RWPE1 (cell line): ENCODE measurements around the gene SH3PXD2A.

Experiments
- CTCF ChIA-PET: fragments of 350-600 bp; sonication (Branson Sonifier 250); formaldehyde crosslinking; extraction: SDS; loops from one replicate; lab custom pipeline; 2021; lab: Yijun Ruan, JAX
- POLR2A ChIA-PET: fragments of 400-600 bp; formaldehyde crosslinking; extraction: SDS; loops from one replicate; lab custom pipeline; 2020; ENCODE audit warnings: antibody characterized with exemption; ENCODE audit not compliant: low non-redundant PET; lab: Yijun Ruan, JAX
- DNase-seq: peaks from one replicate; pipeline ENCODE4 v3.0.0; 2012; ENCODE audit warnings: low spot score
- H3K27ac ChIP-seq: fragments of 450-650 bp; 2 replicates; pipeline ENCODE4 v1.5.1; 2017
- TF ChIP-seq, protein P1 (sequence below): fragments of 450-650 bp; conservative IDR thresholded peaks from 2 replicates; pipeline ENCODE4 v1.5.1; 2017; ENCODE audit warnings: low read depth, mild to moderate bottlenecking

The SH3PXD2A gene

DNA sequence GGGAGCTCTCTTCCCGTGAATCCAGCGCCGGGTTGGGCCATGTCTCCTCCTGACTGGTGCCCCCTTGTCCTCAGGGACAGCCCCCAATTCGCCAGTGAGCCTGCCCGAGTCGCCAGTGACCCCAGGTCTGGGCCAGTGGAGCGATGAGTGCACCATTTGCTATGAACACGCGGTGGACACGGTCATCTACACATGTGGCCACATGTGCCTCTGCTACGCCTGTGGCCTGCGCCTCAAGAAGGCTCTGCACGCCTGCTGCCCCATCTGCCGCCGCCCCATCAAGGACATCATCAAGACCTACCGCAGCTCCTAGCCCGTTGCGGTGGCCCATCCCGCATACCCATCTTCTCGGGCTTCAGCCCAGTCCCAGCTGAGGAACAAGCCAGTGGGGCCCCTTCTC lies 265.3 kb downstream of the SH3PXD2A start:
- POLR2A ChIA-PET = no interaction called here
- no peak for DNase-seq

DNA sequence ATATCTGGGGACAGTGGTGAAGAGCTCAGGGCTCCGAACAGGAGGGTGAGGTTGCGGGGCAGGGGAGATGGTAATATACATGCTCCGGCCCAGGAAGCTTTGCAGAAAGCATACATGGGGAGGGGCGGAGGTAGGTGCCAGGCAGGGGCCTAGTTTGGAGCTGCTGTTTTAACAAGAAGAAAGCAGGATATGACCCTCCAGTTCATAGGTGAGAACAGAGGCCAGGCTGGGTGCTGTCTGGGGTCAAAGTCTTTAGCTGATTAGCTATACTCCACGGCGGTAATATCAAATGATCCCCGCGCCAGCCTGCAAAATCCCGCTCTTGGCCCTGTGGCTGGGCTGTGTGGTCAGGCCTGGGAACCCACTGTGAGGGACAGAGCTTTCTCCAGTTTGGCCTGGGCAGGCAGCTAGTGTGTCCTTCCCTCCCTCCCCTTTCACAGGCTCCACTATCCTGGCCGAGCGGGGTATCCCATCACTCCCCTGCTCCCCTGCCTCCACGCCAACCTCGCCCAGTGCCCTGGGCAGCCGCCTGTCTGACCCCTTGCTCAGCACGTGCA lies 266.2 kb downstream of the SH3PXD2A start:
- TF ChIP-seq, protein P1, sequence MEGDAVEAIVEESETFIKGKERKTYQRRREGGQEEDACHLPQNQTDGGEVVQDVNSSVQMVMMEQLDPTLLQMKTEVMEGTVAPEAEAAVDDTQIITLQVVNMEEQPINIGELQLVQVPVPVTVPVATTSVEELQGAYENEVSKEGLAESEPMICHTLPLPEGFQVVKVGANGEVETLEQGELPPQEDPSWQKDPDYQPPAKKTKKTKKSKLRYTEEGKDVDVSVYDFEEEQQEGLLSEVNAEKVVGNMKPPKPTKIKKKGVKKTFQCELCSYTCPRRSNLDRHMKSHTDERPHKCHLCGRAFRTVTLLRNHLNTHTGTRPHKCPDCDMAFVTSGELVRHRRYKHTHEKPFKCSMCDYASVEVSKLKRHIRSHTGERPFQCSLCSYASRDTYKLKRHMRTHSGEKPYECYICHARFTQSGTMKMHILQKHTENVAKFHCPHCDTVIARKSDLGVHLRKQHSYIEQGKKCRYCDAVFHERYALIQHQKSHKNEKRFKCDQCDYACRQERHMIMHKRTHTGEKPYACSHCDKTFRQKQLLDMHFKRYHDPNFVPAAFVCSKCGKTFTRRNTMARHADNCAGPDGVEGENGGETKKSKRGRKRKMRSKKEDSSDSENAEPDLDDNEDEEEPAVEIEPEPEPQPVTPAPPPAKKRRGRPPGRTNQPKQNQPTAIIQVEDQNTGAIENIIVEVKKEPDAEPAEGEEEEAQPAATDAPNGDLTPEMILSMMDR = no peak
- POLR2A ChIA-PET = no interaction called here
- DNase-seq = no peak
- 0 out of 2 replicates have a peak overlapping the region, but pooled peaks have one; percentile 1 for H3K27ac ChIP-seq
- CTCF ChIA-PET = interaction anchor here (0.6 to 1.2 kb wide), 2 partner anchors 97 to 108 kb away, joined by 3 to 4 read pairs; no protein-coding TSS in a partner anchor

More for the DNA sequence above, 265.3 kb downstream of the SH3PXD2A start:
- TF ChIP-seq, protein P1 = no peak
- CTCF ChIA-PET = interaction anchor here (0.7 to 1.2 kb wide), 3 partner anchors 8 to 96 kb away, joined by 3 to 4 read pairs (median 4); no protein-coding TSS in a partner anchor
- no peak overlapping the region for H3K27ac ChIP-seq

DNA sequence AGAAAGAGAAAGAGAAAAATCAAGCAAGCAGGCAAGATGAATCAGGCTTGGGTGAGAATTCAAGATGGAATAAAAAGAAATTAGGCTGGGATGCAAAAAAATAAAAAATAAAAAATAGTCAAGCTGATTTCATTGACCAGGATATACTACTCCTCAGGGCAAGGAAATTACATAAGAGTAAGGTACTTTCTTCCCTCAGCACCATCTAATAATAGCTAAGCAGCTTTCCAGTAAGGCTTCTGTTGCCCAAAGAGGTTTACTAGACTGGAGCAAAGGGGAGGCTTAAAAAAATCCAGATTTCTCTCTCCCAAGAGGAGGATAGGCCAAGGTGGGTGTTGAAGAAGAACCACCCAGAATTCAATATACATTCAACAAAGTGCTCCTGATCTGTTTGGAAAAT lies 268.3 kb downstream of the SH3PXD2A start:
- no peak for DNase-seq
- CTCF ChIA-PET = interaction anchor here (1.1 kb wide), 1 partner anchor 12 kb away, joined by 3 read pairs; no protein-coding TSS in a partner anchor
- no peak overlapping the region for H3K27ac ChIP-seq

DNA sequence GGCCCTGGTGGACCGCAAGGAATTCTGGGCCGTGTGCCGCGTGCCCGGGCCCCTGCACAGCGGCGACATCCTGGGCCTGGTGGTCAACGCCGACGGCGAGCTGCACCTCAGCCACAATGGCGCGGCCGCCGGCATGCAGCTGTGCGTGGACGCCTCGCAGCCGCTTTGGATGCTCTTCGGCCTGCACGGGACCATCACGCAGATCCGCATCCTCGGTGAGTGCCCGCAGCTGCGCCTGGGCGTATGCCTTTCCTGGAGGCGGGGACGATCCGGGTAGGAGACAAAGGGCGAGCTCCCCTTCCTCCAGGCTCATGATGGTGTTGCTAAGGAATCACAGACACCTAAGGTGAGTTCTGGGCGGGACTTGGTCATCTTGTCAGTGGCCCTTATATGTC lies 270.4 kb downstream of the SH3PXD2A start:
- ChIA-PET POLR2A (interaction anchor here (0.6 to 1.0 kb wide), 2 partner anchors 25 to 172 kb away, joined by 3 to 11 read pairs; no protein-coding TSS in a partner anchor), CTCF (interaction anchor here (0.6 to 1.0 kb wide), 2 partner anchors 13 to 16 kb away, joined by 3 read pairs; no protein-coding TSS in a partner anchor)
- H3K27ac ChIP-seq = peak overlapping the region; percentile 17; the same call in 1 of the 2 replicates
- peak; percentile 36 for DNase-seq
- TF ChIP-seq, protein P1 = no peak

More for the DNA sequence above, 268.3 kb downstream of the SH3PXD2A start:
- TF ChIP-seq, protein P1 = no peak
- POLR2A ChIA-PET = no interaction called here

DNA sequence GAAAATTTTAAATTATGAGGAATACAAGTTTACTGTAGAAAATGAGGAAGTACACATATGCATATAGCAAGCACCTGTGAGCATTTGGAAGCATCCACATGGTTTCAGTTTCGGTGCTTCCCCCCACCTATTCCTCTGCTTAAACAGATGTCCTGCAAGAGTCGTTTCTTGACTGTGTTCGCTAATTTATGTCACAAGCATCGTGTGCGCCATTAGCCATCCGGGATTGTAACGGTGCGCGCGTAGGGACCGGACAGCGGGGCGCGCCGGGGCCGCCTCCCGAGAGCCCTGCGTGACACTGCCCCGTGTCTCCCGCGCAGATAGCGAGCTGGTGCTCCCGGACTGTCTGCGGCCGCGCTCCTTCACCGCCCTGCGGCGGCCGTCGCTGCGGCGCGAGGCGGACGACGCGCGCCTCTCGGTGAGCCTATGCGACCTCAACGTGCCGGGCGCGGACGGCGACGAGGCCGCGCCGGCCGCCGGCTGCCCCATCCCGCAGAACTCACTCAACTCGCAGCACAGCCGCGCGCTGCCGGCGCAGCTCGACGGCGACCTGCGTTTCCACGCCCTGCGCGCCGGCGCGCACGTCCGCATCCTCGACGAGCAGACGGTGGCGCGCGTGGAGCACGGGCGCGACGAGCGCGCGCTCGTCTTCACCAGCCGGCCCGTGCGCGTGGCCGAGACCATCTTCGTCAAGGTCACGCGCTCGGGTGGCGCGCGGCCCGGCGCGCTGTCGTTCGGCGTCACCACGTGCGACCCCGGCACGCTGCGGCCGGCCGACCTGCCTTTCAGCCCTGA lies 271.0 kb downstream of the SH3PXD2A start:
- H3K27ac ChIP-seq = peak overlapping the region; percentile 17; the same call in 1 of the 2 replicates
- POLR2A ChIA-PET = interaction anchor here (0.6 to 1.0 kb wide), 7 partner anchors 24 to 194 kb away, joined by 3 to 11 read pairs (median 7); no protein-coding TSS in a partner anchor
- DNase-seq = peak; percentile 82
- CTCF ChIA-PET = interaction anchor here (0.6 to 1.0 kb wide), 2 partner anchors 14 to 16 kb away, joined by 3 read pairs; no protein-coding TSS in a partner anchor
- TF ChIP-seq, protein P1 = no peak

DNA sequence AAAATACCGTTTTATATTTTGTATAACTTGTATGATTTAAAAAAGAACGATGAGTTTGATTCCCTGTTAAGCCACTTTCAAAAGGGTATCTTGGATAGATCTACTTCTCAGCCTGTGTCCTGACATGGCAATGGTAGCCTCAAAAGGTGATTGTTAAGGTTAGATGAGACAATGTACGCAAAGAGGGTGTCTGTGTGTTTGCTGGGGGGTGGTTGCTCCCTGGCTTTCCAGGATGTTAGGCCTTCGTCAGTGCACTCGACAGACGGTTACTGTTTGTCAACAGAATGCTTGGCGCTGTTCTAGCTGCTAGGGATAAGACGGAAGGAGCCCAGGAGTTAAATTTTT lies 271.5 kb downstream of the SH3PXD2A start:
- TF ChIP-seq, protein P1 = no peak
- POLR2A ChIA-PET = interaction anchor here (0.6 kb wide), 1 partner anchor 60 kb away, joined by 8 read pairs; no protein-coding TSS in a partner anchor
- no peak overlapping the region for H3K27ac ChIP-seq
- CTCF ChIA-PET = interaction anchor here (0.7 kb wide), 1 partner anchor 396 kb away, joined by 3 read pairs; no protein-coding TSS in a partner anchor
- DNase-seq = peak; percentile 43
